ENCODE results near the gene AHCYL2. TPM values are rescaled to one million over a fixed set of nuclear protein-coding genes. Genes with fewer than 3 reads are reported as not detected.

AHCYL2 gene
- total RNA-seq, 2 donors from 2014 or later: 28.3 to 31.4 TPM

GRCh38 chr7:129266181-129266580 lies 41.4 kb downstream of the AHCYL2 start:
- ATAC-seq (ENCODE audit: insufficient number of reproducible peaks, low FRiP score, low read depth) (no peak), DNase-seq (ENCODE audit: low spot score) (no peak)
- H3K36me3 ChIP-seq: no peaks in the 10 kb centered on the region
- no peaks in the 10 kb centered on the region for H3K4me1 ChIP-seq (ENCODE audit: control insufficient read depth in 1 of 2, low read depth in 2 of 2)
- no peaks in the 10 kb centered on the region for H3K9me3 ChIP-seq
- no peak overlapping the region for H3K27ac ChIP-seq
- H3K27me3 ChIP-seq (replicated peaks; ENCODE audit: insufficient read depth): no peaks in the 10 kb centered on the region
- TF ChIP-seq CTCF (IDR thresholded peaks at IDR 0.05): no peak
- H3K4me3 ChIP-seq: no peak overlapping the region

DNA sequence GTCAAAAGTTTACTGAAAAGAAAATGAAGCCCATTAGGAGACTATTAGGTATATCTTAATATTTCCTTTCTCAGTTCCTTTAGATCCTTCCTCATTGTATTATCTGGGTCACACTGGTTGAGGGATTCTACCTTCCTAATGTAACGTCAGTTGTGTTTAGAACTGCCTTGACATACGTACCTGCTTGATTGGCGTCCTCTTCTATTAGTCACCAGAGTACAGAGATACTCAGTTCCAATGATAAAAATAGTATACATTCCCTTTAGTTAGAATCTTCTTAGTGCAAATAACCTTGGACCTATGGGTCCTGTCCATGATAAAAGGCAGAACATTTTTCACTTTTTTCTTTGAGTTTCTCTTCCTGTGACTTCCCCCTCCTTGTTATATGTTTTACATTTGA lies 45.2 kb downstream of the AHCYL2 start:
- Histone ChIP-seq H3K4me1 (ENCODE audit: control insufficient read depth in 1 of 2, low read depth in 2 of 2) (no peaks in the 10 kb centered on the region), H3K27me3 (replicated peaks; ENCODE audit: insufficient read depth) (no peaks in the 10 kb centered on the region), H3K9me3 (no peaks in the 10 kb centered on the region), H3K27ac (no peak overlapping the region), H3K4me3 (no peak overlapping the region), H3K36me3 (no peaks in the 10 kb centered on the region)
- DNase-seq (ENCODE audit: low spot score): no peak
- TF ChIP-seq CTCF (IDR thresholded peaks at IDR 0.05): no peak
- no peak for ATAC-seq (ENCODE audit: insufficient number of reproducible peaks, low FRiP score, low read depth)

GRCh38 chr7:129271500-129272355 lies 46.9 kb downstream of the AHCYL2 start:
- no peaks in the 10 kb centered on the region for H3K36me3 ChIP-seq
- peak; percentile 31 for TF ChIP-seq CTCF (IDR thresholded peaks at IDR 0.05)
- ATAC-seq (ENCODE audit: insufficient number of reproducible peaks, low FRiP score, low read depth) (no peak), DNase-seq (ENCODE audit: low spot score) (no peak)
- H3K27ac ChIP-seq: no peak overlapping the region
- H3K4me3 ChIP-seq: no peak overlapping the region
- H3K9me3 ChIP-seq: no peaks in the 10 kb centered on the region
- no peaks in the 10 kb centered on the region for H3K27me3 ChIP-seq (replicated peaks; ENCODE audit: insufficient read depth)
- H3K4me1 ChIP-seq (ENCODE audit: control insufficient read depth in 1 of 2, low read depth in 2 of 2): no peaks in the 10 kb centered on the region

- DNase-seq (ENCODE audit: low spot score) (no peak), ATAC-seq (ENCODE audit: insufficient number of reproducible peaks, low FRiP score, low read depth) (no peak)
- Histone ChIP-seq H3K27me3 (replicated peaks; ENCODE audit: insufficient read depth) (no peaks in the 10 kb centered on the region), H3K9me3 (no peaks in the 10 kb centered on the region), H3K36me3 (no peaks in the 10 kb centered on the region), H3K4me1 (ENCODE audit: control insufficient read depth in 1 of 2, low read depth in 2 of 2) (no peaks in the 10 kb centered on the region), H3K27ac (no peak overlapping the region), H3K4me3 (no peak overlapping the region)
- no peak for TF ChIP-seq CTCF (IDR thresholded peaks at IDR 0.05)
These were observed 49.1 kb downstream of the AHCYL2 start for GRCh38 chr7:129273936-129274335.

GRCh38 chr7:129277629-129278028 lies 52.8 kb downstream of the AHCYL2 start:
- no peak for TF ChIP-seq CTCF (IDR thresholded peaks at IDR 0.05)
- no peak for ATAC-seq (ENCODE audit: insufficient number of reproducible peaks, low FRiP score, low read depth)
- DNase-seq (ENCODE audit: low spot score): no peak

More at GRCh38 chr7:129277629-129278028, 52.8 kb downstream of the AHCYL2 start:
- H3K4me1 ChIP-seq (ENCODE audit: control insufficient read depth in 1 of 2, low read depth in 2 of 2): no peaks in the 10 kb centered on the region
- H3K27ac ChIP-seq: no peak overlapping the region
- H3K36me3 ChIP-seq: no peaks in the 10 kb centered on the region
- H3K4me3 ChIP-seq: no peak overlapping the region
- H3K27me3 ChIP-seq (replicated peaks; ENCODE audit: insufficient read depth): no peaks in the 10 kb centered on the region
- no peaks in the 10 kb centered on the region for H3K9me3 ChIP-seq

Data from thoracic aorta (tissue), 2 donors.